HCT116 (cell line): ENCODE measurements around the gene CYP4F11. TPM values are rescaled to one million over a fixed set of nuclear protein-coding genes. Genes with fewer than 3 reads are reported as not detected.
A peak's percentile ranks its signal among the peaks of the same experiment; 100 is the strongest.
"Not testable (repeated sequence)": the region's sequence is repeated elsewhere in the genome, so short reads cannot be mapped to it uniquely, and the experiment has no call there.

Source experiments
- ATAC-seq: fragments of 200-7000 bp; cut with Tn5 transposase; 2 replicates; pipeline ENCODE4 v1.9.1; 2020; ENCODE audit warnings: mild to moderate bottlenecking, moderate library complexity
- BruUV-seq: library from RNA; stranded (reverse); fragments of 400-500 nt; replicated peaks from 2 replicates; lab custom pipeline; 2021; lab: Mats Ljungman, UMichigan
- CTCF ChIA-PET: fragments of 300-600 bp; sonication (Branson Sonifier 250); formaldehyde crosslinking; loops from one replicate; lab custom pipeline; 2021; ENCODE audit warnings: antibody characterized with exemption; lab: Charles Lee
- POLR2A ChIA-PET: fragments of 300-600, 350-600 bp; sonication (Branson Sonifier 250); formaldehyde crosslinking; loops from one replicate; lab custom pipeline; 2021; ENCODE audit warnings: antibody characterized with exemption; lab: Charles Lee
- RAD21 ChIA-PET, 2 experiments: fragments of 300-600 bp; sonication (Branson Sonifier 250); formaldehyde crosslinking; loops; one replicate each; lab custom pipeline; 2023; ENCODE audit warnings: low total read pairs in 2 of 2; ENCODE audit not compliant: uncharacterized antibody in 2 of 2, unreplicated experiment in 2 of 2, low non-redundant PET in 1 of 2; lab: Charles Lee
- DNase-seq: peaks from one replicate; pipeline ENCODE4 v3.0.0-alpha.2; 2010; ENCODE audit warnings: low read depth, low spot score
- H2AFZ ChIP-seq: fragments of 200-600 bp; shearing (Covaris generic), sonication (generic); 2 replicates; pipeline ENCODE4 v1.6.1; 2017; ENCODE audit warnings: low read depth, mixed run types, mixed read lengths, antibody characterized with exemption, low read length; ENCODE audit not compliant: poor library complexity, severe bottlenecking
- H3K27ac ChIP-seq: 2 replicates; pipeline ENCODE4 v1.5.1; 2012; ENCODE audit warnings: low read depth, low read length
- H3K27me3 ChIP-seq: fragments of 200-600 bp; sonication (generic); 2 replicates; pipeline ENCODE4 v1.6.1; 2016; ENCODE audit warnings: mixed run types, low read length, mixed read lengths; ENCODE audit not compliant: insufficient read depth
- H3K36me3 ChIP-seq, 2 experiments: fragments of 200-500 bp in 1 of 2; fragments of 200-600 bp in 1 of 2; sonication (Bioruptor generic) in 1 of 2; sonication (generic) in 1 of 2; 2 replicates each; pipeline versions ENCODE4 v1.5.1 to v1.6.1; 2014 to 2016; ENCODE audit warnings: low read length in 2 of 2, inconsistent platforms in 1 of 2, mixed read lengths in 1 of 2, mixed run types in 1 of 2; ENCODE audit not compliant: insufficient read depth in 2 of 2, control insufficient read depth in 1 of 2
- H3K4me1 ChIP-seq, 2 experiments: fragments of 200-600 bp in 1 of 2; sonication (generic) in 1 of 2; 2 replicates each; pipeline versions ENCODE4 v1.5.1 to v1.6.1; 2012 to 2017; ENCODE audit warnings: low read length in 2 of 2, inconsistent platforms in 1 of 2, mild to moderate bottlenecking in 1 of 2, mixed read lengths in 1 of 2, mixed run types in 1 of 2, moderate library complexity in 1 of 2; ENCODE audit not compliant: insufficient read depth in 2 of 2, control insufficient read depth in 1 of 2
- H3K4me2 ChIP-seq: fragments of 200-600 bp; sonication (generic); 2 replicates; pipeline ENCODE4 v1.6.1; 2017; ENCODE audit warnings: mixed run types, low read length, mixed read lengths
- H3K4me3 ChIP-seq, 2 experiments: fragments of 200-600 bp in 1 of 2; sonication (generic) in 1 of 2; replicated peaks in 1 of 2; 2 replicates each; pipeline ENCODE4 v1.5.1; 2011 to 2016; ENCODE audit warnings: low read length in 2 of 2, control low read depth in 1 of 2, low read depth in 1 of 2, mild to moderate bottlenecking in 1 of 2, mixed read lengths in 1 of 2, mixed run types in 1 of 2
- H3K79me2 ChIP-seq: fragments of 200-600 bp; sonication (generic); 2 replicates; pipeline ENCODE4 v1.6.1; 2017; ENCODE audit warnings: mild to moderate bottlenecking, mixed run types, low read length, moderate library complexity, mixed read lengths; ENCODE audit not compliant: insufficient read depth
- H3K9ac ChIP-seq: fragments of 200-600 bp; sonication (generic); 2 replicates; pipeline ENCODE4 v1.6.1; 2016; ENCODE audit warnings: low read length, mixed read lengths
- H3K9me2 ChIP-seq: fragments of 200-600 bp; sonication (generic), shearing (Covaris generic); 2 replicates; pipeline ENCODE4 v1.6.1; 2017; ENCODE audit warnings: mixed run types, mild to moderate bottlenecking, moderate library complexity; ENCODE audit not compliant: insufficient read depth
- H3K9me3 ChIP-seq, 2 experiments: fragments of 200-500 bp in 1 of 2; fragments of 200-600 bp in 1 of 2; sonication (Bioruptor generic) in 1 of 2; sonication (generic) in 1 of 2; 2 replicates each; pipeline ENCODE4 v1.6.1; 2014 to 2017; ENCODE audit warnings: low read length in 2 of 2, mixed read lengths in 2 of 2, inconsistent platforms in 1 of 2, low read depth in 1 of 2, mild to moderate bottlenecking in 1 of 2, mixed run types in 1 of 2, moderate library complexity in 1 of 2; ENCODE audit not compliant: control insufficient read depth in 1 of 2, insufficient read depth in 1 of 2
- H4K20me1 ChIP-seq: fragments of 200-600 bp; sonication (generic), shearing (Covaris generic); 2 replicates; pipeline ENCODE4 v1.6.1; 2017; ENCODE audit warnings: mixed run types, mild to moderate bottlenecking, moderate library complexity; ENCODE audit not compliant: insufficient read depth
- ATF3 ChIP-seq: IDR thresholded peaks from 2 replicates; pipeline ENCODE4 v1.6.1; 2012
- CBX3 ChIP-seq: IDR thresholded peaks from 2 replicates; pipeline ENCODE4 v1.6.1; 2012; ENCODE audit warnings: low read depth
- ELF1 ChIP-seq: IDR thresholded peaks from 2 replicates; pipeline ENCODE4 v1.6.1; 2012; ENCODE audit warnings: low read depth, borderline replicate concordance
- EZH2 ChIP-seq: fragments of 200-600 bp; sonication (generic); IDR thresholded peaks from 2 replicates; pipeline ENCODE4 v1.6.1; 2017; ENCODE audit warnings: antibody characterized with exemption, mixed run types
- FOSL1 ChIP-seq: IDR thresholded peaks from 2 replicates; pipeline ENCODE4 v1.6.1; 2012; ENCODE audit warnings: low read depth
- MAX ChIP-seq: IDR thresholded peaks from 2 replicates; pipeline ENCODE4 v1.6.1; 2012
- POLR2AphosphoS5 ChIP-seq: IDR thresholded peaks from 2 replicates; pipeline ENCODE4 v1.6.1; 2011; ENCODE audit warnings: mild to moderate bottlenecking, low read depth, low read length, moderate library complexity
- SIN3A ChIP-seq: IDR thresholded peaks from 2 replicates; pipeline ENCODE4 v1.6.1; 2012; ENCODE audit warnings: low read depth
- SP1 ChIP-seq: IDR thresholded peaks from 2 replicates; pipeline ENCODE4 v1.6.1; 2012; ENCODE audit warnings: low read depth
- SRF ChIP-seq: IDR thresholded peaks from 2 replicates; pipeline ENCODE4 v1.6.1; 2012; ENCODE audit warnings: low read depth
- ZBTB33 ChIP-seq: IDR thresholded peaks from 2 replicates; pipeline ENCODE4 v1.6.1; 2011; ENCODE audit warnings: mild to moderate bottlenecking, low read length, moderate library complexity; ENCODE audit not compliant: insufficient replicate concordance; ENCODE audit errors: extremely low read depth
- ZFX ChIP-seq: fragments of 450-650 bp; IDR thresholded peaks from 2 replicates; pipeline ENCODE4 v1.6.1; 2017
- ZNF274 ChIP-seq: fragments of 200-500 bp; sonication (Bioruptor generic); IDR thresholded peaks from 2 replicates; pipeline ENCODE4 v1.6.1; 2014; ENCODE audit warnings: mild to moderate bottlenecking, low read depth, low read length, inconsistent platforms
- intact Hi-C: fragments of 100-400 bp; cut with micrococcal nuclease; formaldehyde crosslinking; loops from 2 replicates; pipeline ENCODE4 v1.10.0; 2022
- total RNA-seq: library from RNA; stranded (reverse); gene quantifications from one replicate; pipeline ENCODE4 v1.2.1, GENCODE V29; 2021; ENCODE audit not compliant: unreplicated experiment

Gene CYP4F11
- total RNA-seq, 1 experiment from 2014 or later = 17.9 TPM

DNA sequence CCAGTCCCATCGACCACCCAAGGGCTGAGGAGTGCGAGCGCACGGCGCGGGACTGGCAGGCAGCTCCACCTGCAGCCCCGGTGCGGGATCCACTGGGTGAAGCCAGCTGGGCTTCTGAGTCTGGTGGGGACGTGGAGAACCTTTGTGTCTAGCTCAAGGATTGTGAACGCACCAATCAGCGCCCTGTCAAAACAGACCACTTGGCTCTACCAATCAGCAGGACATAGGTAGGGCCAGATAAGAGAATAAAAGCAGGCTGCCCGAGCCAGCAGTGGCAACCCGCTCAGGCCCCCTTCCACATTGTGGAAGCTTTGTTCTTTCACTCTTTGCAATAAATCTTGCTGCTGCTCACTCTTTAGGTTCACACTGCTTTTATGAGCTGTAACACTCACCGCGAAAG is 34.3 kb downstream of the CYP4F11 start:
- H3K27ac ChIP-seq, H3K9me2 ChIP-seq, BruUV-seq, DNase-seq, ATAC-seq, POLR2A ChIA-PET, H3K36me3 ChIP-seq, H4K20me1 ChIP-seq, H2AFZ ChIP-seq, H3K79me2 ChIP-seq, CTCF ChIA-PET, H3K4me3 ChIP-seq, H3K9me3 ChIP-seq, H3K4me1 ChIP-seq, H3K9ac ChIP-seq, H3K27me3 ChIP-seq, RAD21 ChIA-PET, intact Hi-C loops, H3K4me2 ChIP-seq: not testable (repeated sequence)

GRCh38 chr19:15899561-15899960 is 34.8 kb downstream of the CYP4F11 start:
- H3K4me1 ChIP-seq, H3K79me2 ChIP-seq, POLR2A ChIA-PET, H3K27ac ChIP-seq, BruUV-seq, H3K9ac ChIP-seq, RAD21 ChIA-PET, H3K36me3 ChIP-seq, CTCF ChIA-PET, intact Hi-C loops, H3K4me2 ChIP-seq, H3K9me3 ChIP-seq, H3K27me3 ChIP-seq, ATAC-seq, H4K20me1 ChIP-seq, H3K4me3 ChIP-seq, H2AFZ ChIP-seq, DNase-seq, H3K9me2 ChIP-seq: not testable (repeated sequence)

DNA sequence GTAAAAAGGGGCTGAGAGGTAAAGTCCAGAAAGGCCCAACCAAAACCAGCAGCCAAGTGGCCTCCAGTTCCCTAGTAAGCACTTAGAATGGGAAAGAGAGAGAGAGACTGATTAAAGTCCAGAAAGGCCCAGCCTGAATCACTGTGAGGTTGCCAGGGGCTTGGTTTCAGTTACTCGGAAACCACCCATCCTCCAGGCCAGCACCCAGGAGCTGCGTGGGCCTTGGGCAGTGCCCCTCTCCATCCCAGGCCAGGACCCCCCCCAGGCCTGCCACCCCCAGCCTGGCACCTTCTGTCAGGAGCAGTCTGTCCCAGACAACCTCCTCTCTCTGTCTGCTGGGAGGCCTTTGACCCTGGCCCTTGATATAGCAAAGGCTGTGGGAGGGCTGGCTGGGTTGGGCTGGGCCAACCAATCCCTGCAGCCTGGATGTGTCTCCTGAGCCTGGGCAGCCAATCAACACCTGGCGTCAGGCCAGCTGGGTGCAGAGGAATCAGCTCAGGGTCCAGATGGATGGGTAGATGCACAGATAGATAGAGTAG is 36.5 kb downstream of the CYP4F11 start, which contains the start of gene CYP4F2:
TSS of gene CYP4F2 (minus strand) at position 337 of the 539 bp plus-strand sequence. CDS start 463 bp downstream, outside the sequence.
- ATAC-seq = peak; percentile 42; the same call in 1 of the 2 replicates
- no peak within 1 kb of the TSS for H2AFZ ChIP-seq
- H3K9me2 ChIP-seq = no peaks in the 10 kb centered on the region
- H3K9ac ChIP-seq = no peak within 1 kb of the TSS
- no peaks in the 10 kb centered on the region for H3K27me3 ChIP-seq
- no peak within 1 kb of the TSS for H3K4me2 ChIP-seq
- H3K4me1 ChIP-seq = 0 out of 4 replicates have a peak, but pooled peaks cover 0 to 4% of the 10 kb centered on the region in 2 experiments
- no peaks in the 10 kb centered on the region for H3K79me2 ChIP-seq
- RAD21 ChIA-PET = no interaction called here
- intact Hi-C loops = no loop called here
- no peaks in the 10 kb centered on the region for H4K20me1 ChIP-seq
- no peaks in the 10 kb centered on the region for H3K9me3 ChIP-seq
- TF ChIP-seq ELF1 (no peak), MAX (no peak), POLR2AphosphoS5 (no peak), ATF3 (no peak), ZBTB33 (no peak), ZFX (no peak), CBX3 (no peak), SRF (no peak), FOSL1 (no peak), ZNF274 (no peak), SIN3A (no peak), SP1 (no peak), EZH2 (no peak)
- H3K27ac ChIP-seq = no peak within 1 kb of the TSS
- no peak for DNase-seq
- POLR2A ChIA-PET = no interaction called here
- no TSS peak for BruUV-seq
- CTCF ChIA-PET = no interaction called here
- H3K36me3 ChIP-seq = no peaks in the 10 kb centered on the region
- H3K4me3 ChIP-seq = no peak within 1 kb of the TSS
